NCI-H146 treated with DMSO at 0.1 percent for 48 hours (cell line): ENCODE data around the gene PLEKHB2.
A peak's percentile ranks its signal among the peaks of the same experiment; 100 is the strongest.
"Not testable (repeated sequence)": the region's sequence is repeated elsewhere in the genome, so short reads cannot be mapped to it uniquely, and the experiment has no call there.

Experiments
- DNase-seq: peaks from one replicate; lab custom pipeline; 2025; ENCODE audit not compliant: unreplicated experiment; lab: John Stamatoyannopoulos, UW

PLEKHB2 gene

GRCh38 chr2:131142849-131143248, 37.7 kb downstream of the PLEKHB2 start:
- DNase-seq: no peak

DNA sequence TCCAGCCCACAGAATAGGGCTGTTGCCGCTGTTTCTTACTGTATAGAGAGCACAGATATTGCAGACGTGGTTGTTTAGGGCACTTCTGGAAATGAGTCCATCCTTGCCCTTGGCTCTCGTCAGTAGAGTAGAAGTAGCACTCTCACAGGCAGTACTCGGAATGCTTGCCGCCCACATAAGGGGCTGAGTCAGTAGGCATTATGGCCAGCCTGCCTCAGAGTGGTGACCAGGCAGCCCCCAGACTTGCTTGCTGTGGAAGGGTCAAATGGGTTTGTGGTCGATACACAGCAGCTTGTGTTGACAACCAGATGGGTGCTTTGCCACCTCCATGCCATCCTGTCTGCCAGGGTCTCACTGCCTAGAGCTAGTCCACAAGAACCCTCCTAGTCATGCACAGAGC, 38.7 kb downstream of the PLEKHB2 start:
- no peak for DNase-seq

DNA sequence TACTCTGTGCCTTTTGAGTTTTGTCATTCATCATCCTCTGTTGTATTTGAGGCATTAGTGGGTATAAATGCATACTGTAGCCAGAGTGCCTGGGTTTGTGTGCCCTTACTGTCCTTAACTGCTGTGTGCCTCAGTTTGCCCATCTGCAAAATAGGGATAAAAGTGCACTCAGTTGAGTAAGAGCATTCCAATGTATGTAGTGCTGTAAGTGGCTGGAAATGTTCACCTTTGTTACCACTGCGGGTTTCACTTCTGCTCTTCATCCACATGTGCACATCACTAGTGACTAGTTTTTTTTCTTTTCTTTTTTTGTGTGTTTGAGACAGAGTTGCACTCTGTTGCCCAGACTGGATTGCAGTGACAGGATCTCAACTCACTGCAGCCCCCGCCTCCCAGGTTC, 39.9 kb downstream of the PLEKHB2 start:
- no peak for DNase-seq

GRCh38 chr2:131146231-131146630, 41.1 kb downstream of the PLEKHB2 start:
- DNase-seq: no peak

- DNase-seq: no peak
Observed at GRCh38 chr2:131146749-131147148, 41.6 kb downstream of the PLEKHB2 start.

DNA sequence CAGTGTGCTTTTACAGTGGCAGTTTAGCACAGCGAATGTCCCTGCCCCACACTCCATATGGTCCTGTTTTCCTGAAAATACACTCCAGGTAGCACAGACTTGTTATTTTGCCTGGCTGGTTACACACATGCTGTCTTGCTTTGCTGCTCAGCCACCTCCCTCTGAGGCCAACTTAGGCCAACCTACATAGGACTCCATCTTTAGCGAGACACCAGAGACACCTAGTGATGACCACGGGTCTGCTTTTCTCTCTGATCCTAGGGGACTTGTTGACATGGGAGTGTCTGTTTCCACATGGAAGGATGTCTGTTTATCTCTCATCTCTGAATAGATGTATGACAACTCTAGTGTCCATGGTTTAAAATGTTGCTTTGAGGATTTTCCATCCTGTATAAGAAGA, 43.3 kb downstream of the PLEKHB2 start:
- no peak for DNase-seq

DNA sequence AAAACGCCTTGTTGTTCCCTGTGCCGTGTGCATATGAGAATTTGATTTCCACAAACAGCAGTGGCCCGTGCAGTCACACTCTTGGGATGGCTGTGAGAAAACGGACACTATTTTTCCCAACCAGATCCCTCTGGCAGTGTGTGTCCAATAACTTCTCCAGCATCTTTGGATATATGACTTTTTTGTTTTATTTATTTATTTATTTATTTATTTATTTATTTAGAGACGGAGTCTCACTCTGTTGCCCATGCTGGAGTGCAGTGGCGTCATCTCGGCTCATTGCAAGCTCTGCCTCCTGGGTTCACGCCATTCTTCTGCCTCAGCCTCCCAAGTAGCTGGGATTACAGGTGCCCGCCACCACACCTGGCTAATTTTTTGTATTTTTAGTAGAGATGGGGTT, 45.0 kb downstream of the PLEKHB2 start:
- not testable (repeated sequence) for DNase-seq

DNA sequence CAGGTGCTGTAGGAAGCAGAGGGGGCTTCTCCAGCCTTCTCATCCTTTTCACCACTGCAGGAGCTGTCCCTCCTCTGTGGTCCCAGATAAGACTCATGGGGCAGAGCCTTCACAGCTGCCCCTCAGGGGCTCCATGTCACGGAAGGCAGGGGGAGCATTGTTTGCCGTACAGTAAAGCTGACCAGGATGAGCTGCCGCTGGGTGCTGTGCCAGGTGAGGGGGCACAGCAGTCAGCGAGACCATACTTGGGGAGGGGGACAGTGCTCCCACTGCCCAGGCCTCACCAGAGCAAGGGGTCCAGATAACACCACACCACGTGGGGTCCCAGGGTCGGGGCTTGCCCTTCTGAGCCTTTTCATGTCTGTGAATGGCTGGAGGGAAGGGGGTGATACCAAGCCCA, 46.3 kb downstream of the PLEKHB2 start:
- DNase-seq: no peak

GRCh38 chr2:131152074-131152473, 46.9 kb downstream of the PLEKHB2 start:
- DNase-seq: no peak

DNA sequence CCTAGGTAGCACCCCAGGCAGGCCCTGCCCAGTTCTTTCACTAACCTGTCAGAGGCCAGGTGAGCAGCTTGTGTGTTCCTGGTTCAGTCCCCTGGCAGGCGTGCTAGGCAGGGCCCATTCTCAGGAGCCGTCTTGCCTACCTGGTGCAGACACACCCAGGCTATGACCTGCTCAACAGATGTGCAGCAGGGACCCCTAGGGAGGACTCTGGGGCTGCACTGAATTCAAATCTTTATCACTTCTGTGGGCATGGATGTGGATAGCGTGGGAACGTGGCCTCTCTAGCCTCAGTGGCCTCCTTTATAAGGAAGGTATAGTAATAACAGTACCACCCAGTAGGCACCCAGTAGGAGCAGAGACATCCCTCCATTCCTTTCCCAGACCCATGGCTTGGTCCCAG, 48.4 kb downstream of the PLEKHB2 start:
- no peak for DNase-seq

- peak; percentile 59 for DNase-seq
Observed at GRCh38 chr2:131154071-131154531, 49.0 kb downstream of the PLEKHB2 start.

DNA sequence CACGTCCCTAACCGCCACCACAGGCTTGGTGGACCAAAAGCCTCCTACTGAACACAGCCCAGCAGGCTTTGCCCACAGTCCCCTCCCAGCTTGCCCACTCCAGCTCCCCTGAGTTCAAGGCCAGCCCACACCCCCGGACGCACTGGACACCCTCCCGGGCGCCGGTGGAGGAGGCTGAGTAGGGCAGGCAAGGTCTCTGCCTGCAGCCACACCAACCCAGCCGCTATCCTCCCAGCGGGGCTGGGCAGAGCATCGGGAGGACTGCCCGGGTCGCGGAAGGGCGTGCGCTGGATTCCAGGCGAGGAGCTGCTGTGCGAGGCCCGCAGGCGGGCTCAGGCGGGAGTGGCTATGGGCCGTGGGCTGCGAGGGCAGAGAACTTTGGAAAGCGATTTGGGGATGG, 49.5 kb downstream of the PLEKHB2 start:
- no peak for DNase-seq

DNA sequence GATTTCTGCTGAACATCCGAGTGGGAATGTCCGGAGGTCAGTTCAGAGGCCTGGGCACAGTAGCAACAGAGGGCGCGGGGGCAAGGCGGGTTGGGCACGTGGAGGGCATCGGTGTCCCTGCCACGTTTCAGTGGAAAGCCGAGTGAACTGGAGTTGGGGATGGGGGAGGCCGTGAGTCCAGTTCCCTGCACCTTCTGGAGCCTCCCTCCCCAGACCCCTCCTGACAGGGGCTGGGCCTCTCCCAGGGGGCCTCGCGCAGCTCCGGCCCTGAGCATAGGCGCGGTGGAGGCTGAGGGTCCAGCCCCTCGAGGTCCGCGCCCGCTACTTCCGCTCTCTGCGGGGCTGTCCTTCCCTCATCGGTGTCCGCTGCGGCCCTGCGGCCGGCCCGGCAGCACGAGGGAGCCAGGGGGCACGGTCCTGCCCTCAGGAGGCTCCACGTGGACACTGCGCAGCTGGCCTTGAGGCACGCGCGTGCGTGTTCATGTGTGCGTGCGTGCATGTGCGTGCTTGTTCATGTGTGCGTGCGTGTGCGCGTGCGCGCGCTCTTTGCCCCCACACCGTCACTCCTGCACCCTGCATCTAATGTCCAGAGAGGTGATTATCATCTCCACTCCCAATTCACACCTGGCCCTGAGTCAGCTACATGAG, 50.2 kb downstream of the PLEKHB2 start:
- no peak for DNase-seq

GRCh38 chr2:131156452-131157149, 51.5 kb downstream of the PLEKHB2 start:
- DNase-seq: no peak

DNA sequence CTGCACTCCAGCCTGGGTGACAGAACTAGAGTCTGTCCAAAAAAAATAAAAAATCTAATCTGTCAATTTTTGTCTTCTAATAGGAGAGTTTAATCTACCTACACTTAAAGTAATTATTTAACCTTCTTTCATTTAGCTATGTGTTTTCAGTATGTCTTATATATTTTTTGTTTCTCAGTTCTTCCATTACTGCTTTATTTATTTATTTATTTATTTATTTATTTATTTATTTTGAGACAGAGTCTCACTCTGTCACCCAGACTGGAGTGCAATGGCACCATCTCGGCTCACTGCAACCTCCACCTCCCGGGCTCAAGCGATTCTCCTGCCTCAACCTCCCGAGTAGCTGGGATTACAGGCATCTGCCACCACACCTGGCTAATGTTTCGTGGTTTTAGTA, 60.4 kb downstream of the PLEKHB2 start:
- DNase-seq: not testable (repeated sequence)

DNA sequence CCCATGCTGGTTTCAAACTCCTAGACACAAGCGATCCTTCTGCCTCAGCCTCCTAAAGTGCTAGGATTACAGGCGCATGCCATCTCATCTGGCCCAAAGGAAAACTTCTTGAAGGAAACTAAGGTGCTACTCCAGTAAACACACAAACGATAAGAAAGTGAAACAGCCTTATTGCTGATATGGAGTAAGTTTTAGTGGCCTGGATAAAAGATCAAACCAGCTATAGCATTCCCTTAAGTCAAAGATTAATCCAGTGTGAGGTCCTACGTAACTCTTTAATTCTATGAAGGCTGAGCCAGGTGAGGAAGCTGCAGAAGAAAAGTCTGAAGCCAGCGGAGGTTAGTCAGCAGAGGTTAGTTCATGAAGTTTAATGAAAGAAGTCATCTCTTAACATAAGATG, 63.4 kb downstream of the PLEKHB2 start:
- no peak for DNase-seq

DNA sequence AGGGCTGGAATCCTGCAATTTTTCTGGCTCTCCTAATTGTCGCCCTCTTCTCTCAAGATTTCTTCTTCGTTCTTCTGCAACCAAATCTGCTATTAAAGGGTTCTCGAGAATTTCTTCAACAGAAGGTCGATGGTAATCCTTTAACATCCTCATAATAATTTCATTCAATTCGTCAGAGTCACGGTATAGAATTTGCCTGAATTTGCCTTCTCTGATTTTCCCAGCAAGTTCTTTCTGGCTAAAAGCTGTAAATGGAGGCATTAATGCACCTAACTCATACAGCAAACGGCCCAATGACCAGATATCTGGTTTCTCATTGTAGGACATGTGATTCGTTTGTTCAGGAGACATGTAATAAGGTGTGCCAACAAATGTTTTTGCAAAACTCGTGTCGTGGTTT, 72.9 kb downstream of the PLEKHB2 start:
- DNase-seq: not testable (repeated sequence)

- not testable (repeated sequence) for DNase-seq
Observed at GRCh38 chr2:131178721-131179418, 73.7 kb downstream of the PLEKHB2 start.

- not testable (repeated sequence) for DNase-seq
Observed at GRCh38 chr2:131181451-131181850, 76.3 kb downstream of the PLEKHB2 start.

GRCh38 chr2:131193421-131193820, 88.3 kb downstream of the PLEKHB2 start:
- not testable (repeated sequence) for DNase-seq

DNA sequence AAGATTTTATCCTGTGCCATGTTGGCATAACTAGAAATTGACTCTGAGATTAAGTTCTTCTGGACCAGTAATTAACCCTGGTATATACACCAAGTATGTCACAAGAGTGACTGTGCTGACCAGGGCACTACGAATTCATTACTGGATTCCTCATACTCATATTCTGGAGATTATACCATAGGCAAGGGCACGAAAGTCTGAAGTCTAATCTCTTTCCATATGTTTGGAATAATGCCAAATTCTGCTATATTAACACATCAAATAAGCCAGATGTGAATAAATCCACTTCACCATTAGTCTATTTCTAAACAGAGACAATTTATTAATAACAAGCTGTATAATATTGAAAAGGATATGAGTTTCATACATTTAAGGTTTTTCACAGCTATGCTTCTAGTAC, 91.0 kb downstream of the PLEKHB2 start:
- not testable (repeated sequence) for DNase-seq
